ENCODE data around the gene AADAC. TPM values are rescaled to one million over a fixed set of nuclear protein-coding genes. Genes with fewer than 3 reads are reported as not detected.

Gene AADAC
- total and polyA plus RNA-seq, 2 donors (not counting 1 experiment from before 2014, with no cell fraction given) = 0.17 TPM; not detected in 1

GRCh38 chr3:151817473-151817872, 3.6 kb downstream of the AADAC start:
- Histone ChIP-seq H2AFZ (ENCODE audit: low read length) (no peak overlapping the region), H3K27ac (ENCODE audit: insufficient read depth, low read length) (no peak overlapping the region), H3K4me3 (replicated peaks in 1 of 4; ENCODE audit: control extremely low read depth in 1 of 4, insufficient read depth in 1 of 4, low read depth in 3 of 4, low read length in 4 of 4) (no peak overlapping the region), H3K36me3 (ENCODE audit: control insufficient read depth, insufficient read depth, low read length) (no peaks in the 10 kb centered on the region), H3K9me3 (ENCODE audit: control insufficient read depth, insufficient read depth, low read depth, low read length) (no peaks in the 10 kb centered on the region), H3K4me1 (ENCODE audit: control insufficient read depth, extremely low read depth, insufficient read depth, low read length) (no peaks in the 10 kb centered on the region), H3K27me3 (ENCODE audit: control insufficient read depth, insufficient read depth, low read length) (no peaks in the 10 kb centered on the region), H3K4me2 (ENCODE audit: extremely low read depth, insufficient read depth, low read length) (no peak overlapping the region), H3K9ac (ENCODE audit: insufficient read depth, low read length) (no peak overlapping the region), H4K20me1 (ENCODE audit: control insufficient read depth, extremely low read depth, insufficient read depth, low read length) (no peaks in the 10 kb centered on the region), H3K79me2 (ENCODE audit: control insufficient read depth, insufficient read depth, low read length) (no peaks in the 10 kb centered on the region)
- TF ChIP-seq CTCF (conservative IDR thresholded peaks at IDR 0.05 in 1 of 2, IDR thresholded peaks at IDR 0.05 in 1 of 2; ENCODE audit: low read depth in 1 of 2, low read length in 2 of 2) (no peak), EZH2 (IDR thresholded peaks at IDR 0.05; ENCODE audit: low read length, missing control alignments) (no peak)
- DNase-seq (ENCODE audit: low read depth in 2 of 2) = no peak

GRCh38 chr3:151818361-151818760, 4.4 kb downstream of the AADAC start:
- no peak overlapping the region for H3K27ac ChIP-seq (ENCODE audit: insufficient read depth, low read length)
- H3K4me3 ChIP-seq (replicated peaks in 1 of 4; ENCODE audit: control extremely low read depth in 1 of 4, insufficient read depth in 1 of 4, low read depth in 3 of 4, low read length in 4 of 4) = no peak overlapping the region

GRCh38 chr3:151819910-151820309, 6.0 kb downstream of the AADAC start:
- H3K4me1 ChIP-seq (ENCODE audit: control insufficient read depth, extremely low read depth, insufficient read depth, low read length) = no peaks in the 10 kb centered on the region
- no peak overlapping the region for H3K4me3 ChIP-seq (replicated peaks in 1 of 4; ENCODE audit: control extremely low read depth in 1 of 4, insufficient read depth in 1 of 4, low read depth in 3 of 4, low read length in 4 of 4)
- DNase-seq (ENCODE audit: low read depth in 2 of 2) = no peak
- H3K36me3 ChIP-seq (ENCODE audit: control insufficient read depth, insufficient read depth, low read length) = no peaks in the 10 kb centered on the region
- H3K9me3 ChIP-seq (ENCODE audit: control insufficient read depth, insufficient read depth, low read depth, low read length) = no peaks in the 10 kb centered on the region
- H4K20me1 ChIP-seq (ENCODE audit: control insufficient read depth, extremely low read depth, insufficient read depth, low read length) = no peaks in the 10 kb centered on the region
- H3K79me2 ChIP-seq (ENCODE audit: control insufficient read depth, insufficient read depth, low read length) = no peaks in the 10 kb centered on the region
- H3K27ac ChIP-seq (ENCODE audit: insufficient read depth, low read length) = no peak overlapping the region
- H3K4me2 ChIP-seq (ENCODE audit: extremely low read depth, insufficient read depth, low read length) = no peak overlapping the region
- H3K27me3 ChIP-seq (ENCODE audit: control insufficient read depth, insufficient read depth, low read length) = no peaks in the 10 kb centered on the region
- H3K9ac ChIP-seq (ENCODE audit: insufficient read depth, low read length) = no peak overlapping the region
- no peak for TF ChIP-seq EZH2 (IDR thresholded peaks at IDR 0.05; ENCODE audit: low read length, missing control alignments)
- TF ChIP-seq CTCF (conservative IDR thresholded peaks at IDR 0.05 in 1 of 2, IDR thresholded peaks at IDR 0.05 in 1 of 2; ENCODE audit: low read depth in 1 of 2, low read length in 2 of 2) = no peak
- H2AFZ ChIP-seq (ENCODE audit: low read length) = no peak overlapping the region

More at GRCh38 chr3:151818361-151818760, 4.4 kb downstream of the AADAC start:
- Histone ChIP-seq H3K4me1 (ENCODE audit: control insufficient read depth, extremely low read depth, insufficient read depth, low read length) (no peaks in the 10 kb centered on the region), H3K9me3 (ENCODE audit: control insufficient read depth, insufficient read depth, low read depth, low read length) (no peaks in the 10 kb centered on the region), H3K27me3 (ENCODE audit: control insufficient read depth, insufficient read depth, low read length) (no peaks in the 10 kb centered on the region), H3K79me2 (ENCODE audit: control insufficient read depth, insufficient read depth, low read length) (no peaks in the 10 kb centered on the region), H4K20me1 (ENCODE audit: control insufficient read depth, extremely low read depth, insufficient read depth, low read length) (no peaks in the 10 kb centered on the region), H3K9ac (ENCODE audit: insufficient read depth, low read length) (no peak overlapping the region), H3K36me3 (ENCODE audit: control insufficient read depth, insufficient read depth, low read length) (no peaks in the 10 kb centered on the region), H2AFZ (ENCODE audit: low read length) (no peak overlapping the region), H3K4me2 (ENCODE audit: extremely low read depth, insufficient read depth, low read length) (no peak overlapping the region)
- no peak for TF ChIP-seq CTCF (conservative IDR thresholded peaks at IDR 0.05 in 1 of 2, IDR thresholded peaks at IDR 0.05 in 1 of 2; ENCODE audit: low read depth in 1 of 2, low read length in 2 of 2)
- TF ChIP-seq EZH2 (IDR thresholded peaks at IDR 0.05; ENCODE audit: low read length, missing control alignments) = no peak
- DNase-seq (ENCODE audit: low read depth in 2 of 2) = no peak
